Dedifferentiated amniotic fluid mesenchymal stem cell (primary cell): ENCODE data around the gene RPL36.

ENCODE experiments used
- DNase-seq: peaks from one replicate; pipeline ENCODE4 v3.0.0-alpha.2; 2016; ENCODE audit errors: extremely low spot score

RPL36 gene

DNA sequence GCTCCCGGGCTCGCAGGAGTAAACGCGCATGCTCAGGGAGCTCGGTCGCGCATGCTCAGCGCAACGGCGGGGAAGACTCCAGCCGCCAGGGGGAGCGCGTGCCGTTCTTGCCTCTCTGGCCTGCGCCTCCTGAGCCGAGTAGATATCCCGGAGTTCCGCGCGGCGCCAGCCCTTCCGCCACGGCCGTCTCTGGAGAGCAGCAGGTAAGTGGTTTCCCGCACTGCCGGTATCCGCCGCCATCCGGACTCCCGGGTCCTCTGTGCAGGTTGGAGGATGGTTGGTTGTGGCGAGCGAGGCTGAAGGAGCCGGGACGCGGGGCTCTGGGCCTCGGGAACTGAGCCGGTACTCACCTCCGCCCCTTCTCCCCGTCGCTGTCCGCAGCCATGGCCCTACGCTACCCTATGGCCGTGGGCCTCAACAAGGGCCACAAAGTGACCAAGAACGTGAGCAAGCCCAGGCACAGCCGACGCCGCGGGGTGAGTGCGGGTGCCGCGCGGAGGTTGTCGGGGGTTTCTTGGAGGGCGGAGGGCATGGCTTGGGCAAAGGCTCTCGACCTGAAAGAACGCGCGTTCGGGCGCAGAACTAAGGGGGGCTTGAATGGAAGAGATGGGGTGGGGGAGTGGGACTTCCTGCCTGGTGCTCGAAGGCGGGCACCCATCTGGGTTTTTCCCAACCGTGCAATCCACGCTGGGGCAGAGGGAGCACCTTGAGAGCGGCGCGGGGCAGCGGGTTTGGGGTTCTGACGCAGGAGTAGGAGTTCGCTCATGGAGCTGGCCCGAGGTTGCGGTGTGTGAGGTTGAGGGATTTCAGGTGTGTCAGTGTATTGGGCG lies at the start of gene RPL36:
Gene RPL36, plus strand, starts transcription at position 171 of the 830 bp plus-strand sequence. Its CDS starts 213 bp downstream, at position 384.
- peak; percentile 95 for DNase-seq

DNA sequence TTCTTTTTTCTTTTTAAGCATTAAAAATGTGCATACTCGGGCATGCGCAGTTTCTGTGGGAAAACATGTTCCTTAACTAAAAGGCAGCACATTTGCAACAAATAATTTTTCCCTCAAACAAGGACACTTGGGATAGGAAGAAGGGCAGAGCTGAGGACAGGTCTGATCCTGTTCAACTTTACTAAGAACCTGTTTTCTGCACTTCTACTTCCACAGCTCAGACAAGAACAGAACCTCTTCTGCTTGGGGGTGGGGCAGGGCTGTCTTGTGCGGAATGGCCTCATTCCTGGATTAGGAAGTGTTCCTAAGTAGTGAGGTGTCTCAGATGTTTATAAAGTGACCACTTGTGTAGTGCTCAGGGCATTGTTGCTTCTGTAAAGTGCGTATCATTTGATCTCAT lies 48.9 kb upstream of the RPL36 start:
- no peak for DNase-seq

DNA sequence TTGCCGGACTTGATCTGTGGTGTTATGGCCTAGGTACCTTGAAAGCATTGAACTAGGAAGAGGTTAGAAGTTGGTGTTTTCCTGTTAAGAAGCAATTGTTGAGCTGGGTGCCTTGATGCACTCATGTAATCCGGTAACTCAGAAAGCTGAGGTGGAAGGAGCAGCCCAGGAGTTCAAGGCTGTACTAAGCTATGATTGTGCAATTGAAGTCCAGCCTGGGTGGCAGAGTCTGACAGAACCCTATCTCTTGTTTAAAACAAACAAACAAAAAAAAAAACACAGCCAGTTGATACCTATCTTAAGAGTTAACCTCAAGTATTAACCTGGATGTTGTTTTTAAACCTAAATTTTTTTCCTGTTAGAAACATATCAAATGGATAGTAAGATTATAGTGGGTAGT lies 47.9 kb upstream of the RPL36 start:
- DNase-seq, result no peak

DNA sequence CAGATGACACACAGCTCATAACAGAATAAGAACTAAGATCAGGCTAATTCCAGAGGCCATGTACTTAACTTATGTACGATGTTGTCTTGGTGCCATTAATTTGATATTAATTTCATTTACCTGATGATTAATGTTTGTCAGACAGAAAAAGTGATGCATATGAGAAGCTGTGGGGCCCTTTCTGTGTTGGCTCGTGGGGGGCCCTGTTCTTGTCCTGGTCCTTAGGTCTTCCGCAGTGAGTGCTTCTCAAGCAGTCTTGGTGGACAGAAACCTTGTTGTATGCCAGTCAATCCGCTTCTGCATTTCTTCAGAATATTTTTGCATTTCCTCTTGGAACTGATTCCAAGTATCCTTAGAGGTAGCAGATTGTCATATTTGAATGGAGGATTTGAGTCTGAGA lies 47.0 kb upstream of the RPL36 start:
- no peak for DNase-seq

DNA sequence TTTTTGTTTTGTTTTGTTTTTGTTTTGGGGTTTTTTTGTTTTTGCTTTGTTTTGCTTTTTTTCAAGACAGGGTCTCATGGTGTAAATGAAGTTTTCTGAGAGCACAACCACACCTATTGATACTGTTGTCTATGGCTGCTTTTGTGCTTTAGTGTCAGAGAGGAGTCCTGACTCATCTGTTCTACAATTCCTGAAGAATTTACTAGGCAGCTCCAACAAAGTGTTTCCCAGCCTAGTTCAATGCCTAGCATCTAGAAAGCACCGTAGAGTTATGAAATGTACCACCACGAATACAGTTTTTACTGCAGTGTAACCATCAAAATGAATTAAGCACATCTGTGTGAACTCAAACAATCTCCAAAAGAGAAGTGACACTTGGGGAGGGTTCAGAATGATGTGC lies 46.1 kb upstream of the RPL36 start:
- DNase-seq, result no peak

DNA sequence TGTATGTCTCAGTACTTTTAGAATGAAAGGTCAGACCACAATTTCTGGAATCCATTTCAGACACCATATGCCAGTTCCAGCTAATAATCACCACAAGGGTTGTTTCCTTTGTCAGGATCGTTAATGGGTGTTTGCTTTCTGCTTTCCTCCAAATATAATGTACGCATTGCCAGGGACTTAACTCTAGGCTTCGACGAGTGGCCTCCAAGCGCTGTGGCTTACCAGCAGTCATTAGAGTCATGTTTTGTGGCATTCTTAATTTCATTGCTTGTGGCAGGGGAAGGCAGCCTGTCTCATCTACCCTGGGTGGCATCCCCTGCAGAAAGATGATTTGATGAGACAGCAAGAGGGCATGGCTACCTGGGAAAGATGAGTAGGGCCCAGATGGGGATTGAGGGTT lies 44.7 kb upstream of the RPL36 start:
- DNase-seq, result no peak

DNA sequence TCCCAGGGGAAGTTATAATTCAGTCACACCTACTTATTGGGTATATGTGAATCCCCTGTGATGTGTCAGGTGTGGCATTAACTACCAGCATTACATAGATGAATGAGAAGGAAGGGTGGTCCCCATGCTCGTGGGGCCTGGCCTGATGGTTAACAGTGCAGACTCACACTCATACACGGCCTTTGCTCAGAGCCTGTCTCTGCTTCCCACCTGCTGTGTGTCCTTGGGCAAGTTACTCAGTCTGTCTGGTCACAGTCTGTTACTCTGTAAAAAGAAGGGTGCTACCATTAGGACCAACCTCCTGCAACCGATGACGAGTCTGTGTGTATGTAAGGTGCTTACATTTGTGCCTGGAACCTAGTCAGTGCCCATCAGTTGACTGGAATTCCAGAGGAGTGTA lies 43.4 kb upstream of the RPL36 start:
- no peak for DNase-seq

DNA sequence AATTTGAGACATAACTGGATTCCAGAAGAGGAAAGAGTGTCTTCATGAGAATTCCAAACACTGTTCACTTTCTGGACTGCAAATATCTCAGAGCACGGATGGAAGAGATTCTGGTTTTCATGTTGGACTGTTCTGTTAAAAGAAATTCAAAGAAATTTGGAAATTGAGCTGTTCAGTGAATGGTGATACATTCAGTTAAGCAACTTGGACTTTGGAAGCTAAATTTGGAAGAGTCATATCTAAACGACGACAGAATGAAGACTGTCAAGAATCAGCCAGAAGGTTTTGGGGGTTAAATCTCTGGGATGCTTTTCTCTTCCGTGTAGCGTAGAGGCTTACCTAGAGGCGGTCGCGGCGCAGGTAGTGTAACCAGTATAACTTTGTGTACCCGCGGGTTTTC lies 41.6 kb upstream of the RPL36 start:
- no peak for DNase-seq

DNA sequence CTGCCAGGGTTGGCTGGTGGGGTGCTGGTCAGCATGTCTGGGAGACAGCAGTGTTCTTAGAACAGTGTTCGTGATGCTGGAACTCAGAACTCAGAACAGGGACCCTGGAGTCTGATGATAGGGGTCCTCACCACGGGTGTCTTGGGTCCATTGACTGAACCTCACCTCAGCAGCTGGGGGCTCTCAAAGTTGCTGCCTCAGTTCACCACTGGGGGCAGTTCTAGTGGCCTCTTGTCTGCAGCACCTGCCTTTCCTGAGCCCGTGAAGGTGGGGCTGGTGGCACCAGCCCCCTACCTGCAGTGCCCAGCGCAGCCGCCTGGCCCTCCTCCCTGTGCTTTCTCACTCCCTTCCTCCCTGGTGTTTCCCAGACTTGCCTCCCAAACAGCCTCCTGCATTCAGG lies 38.7 kb upstream of the RPL36 start:
- no peak for DNase-seq

DNA sequence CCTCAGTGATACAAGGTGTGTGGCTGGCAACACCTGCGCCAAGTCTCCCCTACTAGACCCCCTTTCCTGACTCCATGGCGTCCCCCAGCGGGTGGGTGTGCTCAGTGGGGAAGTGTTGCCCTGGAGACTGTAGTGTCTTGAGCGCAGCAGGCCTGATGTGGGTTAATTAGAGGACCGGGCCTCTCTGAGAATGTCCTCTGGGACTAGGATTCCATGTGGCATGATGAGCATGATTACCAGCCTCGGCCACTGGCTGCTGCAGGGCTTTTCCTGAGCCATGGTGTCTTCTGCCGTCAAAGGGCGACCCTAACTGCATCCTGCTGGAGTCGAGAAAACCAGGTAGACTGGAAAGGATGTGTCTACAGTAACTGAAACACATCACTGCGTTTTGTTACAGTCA lies 37.8 kb upstream of the RPL36 start:
- no peak for DNase-seq

DNA sequence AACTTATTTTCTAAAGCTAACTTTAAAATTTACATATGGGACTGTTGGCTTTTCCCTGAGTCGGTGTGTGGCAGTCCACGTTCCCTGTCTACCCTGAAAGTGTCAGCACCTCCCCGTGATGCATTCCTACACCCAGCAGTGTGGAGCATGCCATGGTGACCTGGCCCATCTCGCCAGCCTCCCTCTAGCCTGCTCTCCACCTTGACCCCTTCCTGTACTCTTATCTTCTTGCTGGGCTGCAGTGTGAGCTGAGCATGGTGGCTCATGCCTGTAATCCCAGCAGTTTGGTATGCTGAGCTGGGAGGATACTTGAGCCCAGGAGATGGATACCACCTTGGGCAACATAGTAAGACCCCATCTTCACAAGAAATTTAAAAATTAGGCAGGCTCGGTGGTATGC lies 35.2 kb upstream of the RPL36 start:
- DNase-seq, result no peak

DNA sequence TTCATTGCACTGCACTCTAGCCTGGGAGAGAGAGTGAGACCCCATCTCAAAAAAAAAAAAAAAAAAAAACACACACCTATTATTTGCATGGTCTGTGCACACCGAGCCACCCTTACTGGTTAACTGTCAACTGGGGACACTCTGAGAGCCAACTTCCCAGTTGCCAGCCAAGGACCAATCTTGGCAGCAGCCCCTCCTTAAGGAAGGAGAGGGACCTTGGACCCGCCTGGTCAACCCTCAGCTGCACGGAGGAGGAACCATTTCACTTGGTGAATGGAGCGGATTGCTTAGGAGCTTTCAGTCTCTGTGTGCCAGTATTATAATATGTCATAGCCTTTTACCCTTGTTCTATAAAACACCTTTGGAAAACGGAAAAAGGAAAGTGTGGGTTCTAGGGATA lies 34.7 kb upstream of the RPL36 start:
- no peak for DNase-seq

DNA sequence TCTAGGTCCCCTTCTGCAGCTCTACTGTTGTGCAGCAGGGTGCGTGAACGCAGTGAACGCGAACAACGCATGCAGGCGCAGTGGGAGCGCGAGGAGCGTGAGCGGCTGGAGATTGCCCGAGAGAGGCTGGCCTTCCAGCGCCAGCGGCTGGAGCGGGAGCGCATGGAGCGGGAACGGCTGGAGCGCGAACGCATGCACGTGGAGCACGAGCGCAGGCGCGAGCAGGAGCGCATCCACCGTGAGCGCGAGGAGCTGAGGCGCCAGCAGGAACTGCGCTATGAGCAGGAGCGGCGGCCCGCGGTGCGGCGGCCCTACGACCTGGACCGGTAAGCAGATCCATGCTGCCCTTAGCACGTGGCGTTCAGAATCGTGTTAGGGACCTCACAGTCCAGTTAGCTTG lies 28.6 kb upstream of the RPL36 start:
- no peak for DNase-seq

DNA sequence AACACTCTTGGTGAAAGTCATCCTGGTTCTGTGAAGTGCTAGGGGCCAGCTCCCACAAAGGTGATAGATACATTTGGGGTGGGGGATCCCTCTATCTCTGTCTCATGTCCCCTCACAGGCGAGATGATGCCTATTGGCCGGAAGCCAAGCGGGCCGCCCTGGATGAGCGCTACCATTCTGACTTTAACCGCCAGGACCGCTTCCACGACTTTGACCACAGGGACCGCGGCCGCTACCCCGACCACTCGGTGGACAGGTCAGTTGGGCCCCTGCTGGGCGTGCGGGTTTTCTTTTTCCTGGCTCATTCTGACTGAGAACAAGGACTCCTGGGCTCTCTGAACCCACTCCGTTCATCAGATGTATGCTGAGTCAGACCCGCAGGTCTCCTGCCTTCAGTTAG lies 26.2 kb upstream of the RPL36 start:
- DNase-seq, result no peak

DNA sequence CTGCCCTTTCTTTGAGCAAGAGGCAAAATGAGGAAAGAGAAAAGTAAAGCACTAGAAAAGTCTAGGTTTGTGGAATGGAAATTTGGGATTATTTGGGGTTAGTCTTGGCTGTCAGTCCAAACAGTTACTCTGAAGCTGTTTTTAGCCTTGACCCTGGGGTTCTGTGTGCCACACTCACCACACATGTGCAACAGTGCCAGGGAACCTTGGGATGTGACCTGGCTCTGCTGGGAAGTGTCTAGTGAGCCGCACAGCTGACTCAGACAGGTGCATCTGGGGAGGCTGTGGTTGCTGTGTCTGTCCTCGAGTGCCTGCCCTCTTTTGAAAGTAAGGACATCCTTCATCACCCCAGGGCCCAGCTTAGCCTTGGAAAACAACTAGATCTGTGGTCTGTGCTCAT lies 25.6 kb upstream of the RPL36 start:
- DNase-seq, result no peak

DNA sequence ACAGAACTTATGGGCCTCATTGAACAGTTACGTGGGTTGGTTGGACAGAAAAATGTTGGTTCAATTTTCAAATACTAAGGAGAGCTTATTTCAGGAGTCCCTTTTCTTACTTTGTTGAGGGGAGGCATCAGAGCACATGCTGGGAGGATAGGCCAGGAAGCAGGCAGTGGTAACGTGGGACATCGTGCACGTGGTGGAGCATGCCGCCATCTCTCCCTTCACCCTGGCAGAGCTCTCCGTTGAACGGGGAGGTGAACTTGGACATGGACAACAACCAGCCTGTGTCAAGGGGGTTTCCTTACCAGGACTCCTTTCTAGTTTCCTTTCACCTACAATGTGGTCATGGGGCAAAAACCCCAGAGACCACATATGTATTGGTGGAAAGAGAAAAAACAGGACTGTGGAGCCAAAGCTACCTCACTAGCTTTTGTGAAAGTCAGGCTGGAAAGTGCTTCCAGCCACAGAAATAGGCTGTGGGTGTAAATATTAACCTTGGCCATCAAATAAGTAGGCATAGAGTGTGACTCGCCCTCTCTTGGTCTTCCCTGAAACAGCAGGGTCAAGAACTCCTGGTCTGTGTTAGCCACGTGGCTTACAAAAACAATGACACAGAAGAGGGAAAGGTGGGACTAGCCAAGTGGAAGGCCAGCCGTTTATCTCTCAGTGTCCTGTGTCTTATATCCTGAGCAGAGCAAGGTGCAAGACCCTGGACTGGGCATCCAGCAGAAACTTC lies 24.1 kb upstream of the RPL36 start:
- no peak for DNase-seq

DNA sequence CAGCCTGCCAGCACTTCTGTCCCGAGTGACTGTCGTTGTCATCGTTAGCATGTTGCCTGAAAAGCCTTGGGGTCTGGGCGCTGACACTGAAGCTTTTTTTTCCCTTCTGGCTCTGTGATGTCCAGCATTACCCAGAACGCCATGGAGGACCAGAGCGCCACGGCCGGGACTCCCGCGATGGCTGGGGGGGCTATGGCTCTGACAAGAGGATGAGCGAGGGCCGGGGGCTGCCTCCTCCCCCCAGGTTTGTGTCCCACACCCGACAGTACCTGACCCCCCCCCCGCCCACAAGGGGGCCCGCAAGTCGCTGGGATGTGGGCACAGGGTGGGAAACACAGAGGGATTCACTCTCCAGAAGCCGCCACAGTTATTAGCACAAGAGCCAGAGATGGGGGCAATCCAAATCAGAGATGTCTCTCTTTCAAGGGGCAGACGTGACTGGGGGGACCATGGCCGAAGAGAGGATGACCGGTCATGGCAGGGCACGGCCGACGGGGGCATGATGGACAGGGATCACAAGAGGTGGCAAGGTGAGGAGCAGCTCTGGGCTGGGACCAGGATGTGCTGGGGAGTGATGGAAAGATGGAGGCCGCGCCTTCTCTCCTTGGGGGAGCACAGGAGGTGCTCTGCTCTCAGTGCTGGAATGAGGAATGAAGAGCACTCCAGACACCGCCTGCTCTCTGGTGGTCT lies 23.0 kb upstream of the RPL36 start:
- no peak for DNase-seq

DNA sequence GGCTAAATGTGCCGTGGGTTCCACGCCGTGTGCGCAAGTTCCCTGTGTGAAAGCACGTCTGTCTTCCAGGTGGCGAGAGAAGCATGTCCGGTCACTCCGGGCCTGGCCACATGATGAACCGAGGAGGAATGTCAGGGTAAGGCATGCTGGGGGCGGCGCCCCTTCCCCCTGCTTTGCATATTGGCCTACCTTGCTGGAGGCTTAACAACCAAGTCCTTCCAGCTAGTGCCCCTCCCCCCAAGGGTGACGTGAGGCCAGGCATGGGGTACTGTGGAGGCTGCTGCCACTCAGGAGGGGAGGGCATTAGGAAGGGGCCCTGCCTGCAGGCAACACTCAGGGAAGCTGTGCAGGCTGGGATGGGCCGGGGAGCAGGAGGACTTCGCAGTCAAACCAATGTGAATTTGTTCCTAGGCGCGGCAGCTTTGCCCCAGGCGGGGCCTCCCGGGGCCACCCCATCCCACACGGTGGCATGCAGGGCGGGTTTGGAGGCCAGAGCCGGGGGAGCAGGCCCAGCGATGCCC lies 22.3 kb upstream of the RPL36 start:
- no peak for DNase-seq

DNA sequence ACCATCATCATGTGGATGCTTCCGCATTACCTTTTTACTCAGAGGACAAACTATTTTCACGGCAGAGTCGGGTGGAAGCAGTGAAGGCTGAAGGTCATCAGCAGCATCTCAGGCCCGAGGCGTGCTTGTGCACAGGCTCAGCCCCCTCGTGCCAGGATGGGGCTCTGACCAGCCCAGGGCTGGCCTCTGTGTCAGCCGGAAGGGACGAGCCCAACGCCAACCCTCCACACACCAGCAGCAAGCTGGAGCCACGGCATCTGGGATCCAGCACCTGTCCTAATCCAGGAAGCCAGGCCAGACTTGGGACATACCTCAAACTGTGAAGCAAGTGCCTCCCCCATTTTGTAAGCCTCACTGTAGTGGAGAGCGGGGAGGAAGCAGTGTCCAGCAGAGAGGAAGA lies 20.9 kb upstream of the RPL36 start:
- DNase-seq, result no peak

DNA sequence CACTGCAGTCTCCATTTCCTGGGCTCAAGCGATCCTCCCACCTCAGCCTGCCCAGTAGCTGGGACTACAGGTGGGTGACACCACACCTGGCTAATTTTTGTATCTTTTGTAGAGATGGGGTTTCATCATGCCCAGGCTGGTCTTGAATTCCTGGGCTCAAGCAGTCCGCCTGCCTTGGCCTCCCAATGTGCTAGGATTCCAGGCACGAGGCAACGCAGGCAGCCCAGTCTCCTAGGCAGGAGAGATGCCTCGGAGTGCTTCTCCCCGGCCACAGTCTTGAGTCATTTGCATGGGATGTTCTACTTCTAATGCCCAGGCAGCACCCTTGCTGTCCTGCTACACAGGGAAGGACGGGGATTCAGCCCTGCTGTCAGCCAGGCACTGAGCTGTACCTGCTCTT lies 18.5 kb upstream of the RPL36 start:
- DNase-seq, result no peak

DNA sequence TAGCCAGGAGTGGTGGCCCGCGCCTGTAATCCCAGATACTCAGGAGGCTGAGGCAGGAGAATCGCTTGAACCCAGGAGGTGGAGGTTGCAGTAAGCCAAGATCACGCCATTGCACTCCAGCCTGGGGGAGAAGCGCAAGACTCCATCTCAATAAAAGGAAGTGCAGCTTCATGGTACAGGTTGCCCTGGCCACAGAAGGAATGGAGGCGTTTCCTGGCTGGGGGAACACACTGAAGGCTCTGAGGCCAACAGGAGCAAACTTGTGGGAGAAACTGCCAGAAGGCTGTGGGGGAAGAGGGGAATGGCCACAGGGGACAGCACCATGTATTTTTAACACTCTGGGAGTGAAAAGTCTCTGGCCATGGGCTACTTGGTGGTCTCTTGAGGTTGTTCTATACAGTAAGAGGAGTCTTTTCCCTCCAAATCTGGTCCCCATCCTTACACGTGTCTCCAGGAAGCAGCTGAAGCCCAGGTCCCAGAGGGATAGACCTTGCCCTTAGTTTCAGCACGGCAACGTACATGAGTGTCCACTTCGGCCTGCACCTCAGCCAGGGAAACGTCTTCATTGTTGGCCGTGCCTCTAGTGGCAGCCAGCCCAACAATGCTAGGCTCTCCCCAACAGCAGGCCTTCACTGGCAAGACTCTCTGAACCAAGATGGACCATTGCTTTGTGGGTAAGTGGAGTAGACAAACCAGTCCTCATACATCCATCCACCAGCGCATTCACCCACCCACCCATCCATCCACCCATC lies 17.2 kb upstream of the RPL36 start:
- DNase-seq, result no peak

DNA sequence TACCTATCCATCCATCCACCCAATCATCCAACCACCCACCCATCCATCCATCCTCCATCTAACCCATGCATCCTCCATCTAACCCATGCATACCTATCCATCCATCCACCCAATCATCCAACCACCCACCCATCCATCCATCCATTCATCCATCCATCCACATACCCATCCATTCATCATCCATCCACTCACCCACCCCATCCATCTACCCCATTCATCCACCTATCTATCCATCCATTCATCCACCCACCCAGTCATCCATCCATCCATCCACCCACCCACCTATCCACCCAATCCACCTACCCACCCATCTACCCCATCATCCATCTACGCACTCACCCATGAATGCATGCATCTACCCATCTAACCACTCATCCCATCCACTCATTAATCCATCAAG lies 16.3 kb upstream of the RPL36 start:
- no peak for DNase-seq
